GM08714 (cell line): Measurements from ENCODE around the gene FHAD1.

Source experiments
- H3K4me3 ChIP-seq: fragments of 200-500 bp; sonication (Bioruptor generic); 2 replicates; pipeline ENCODE4 v1.5.1; 2014; ENCODE audit warnings: mild to moderate bottlenecking, low read length, inconsistent platforms
- ZNF274 ChIP-seq: IDR thresholded peaks from 2 replicates; pipeline ENCODE4 v1.6.1; 2012; ENCODE audit warnings: mild to moderate bottlenecking, low read depth, low read length

FHAD1 gene

GRCh38 chr1:15251857-15252835 is 5.1 kb downstream of the FHAD1 start:
- no peak overlapping the region for H3K4me3 ChIP-seq
- TF ChIP-seq ZNF274 = no peak

- no peak for TF ChIP-seq ZNF274
- no peak overlapping the region for H3K4me3 ChIP-seq
Observed at GRCh38 chr1:15254559-15254958, 7.5 kb downstream of the FHAD1 start.

DNA sequence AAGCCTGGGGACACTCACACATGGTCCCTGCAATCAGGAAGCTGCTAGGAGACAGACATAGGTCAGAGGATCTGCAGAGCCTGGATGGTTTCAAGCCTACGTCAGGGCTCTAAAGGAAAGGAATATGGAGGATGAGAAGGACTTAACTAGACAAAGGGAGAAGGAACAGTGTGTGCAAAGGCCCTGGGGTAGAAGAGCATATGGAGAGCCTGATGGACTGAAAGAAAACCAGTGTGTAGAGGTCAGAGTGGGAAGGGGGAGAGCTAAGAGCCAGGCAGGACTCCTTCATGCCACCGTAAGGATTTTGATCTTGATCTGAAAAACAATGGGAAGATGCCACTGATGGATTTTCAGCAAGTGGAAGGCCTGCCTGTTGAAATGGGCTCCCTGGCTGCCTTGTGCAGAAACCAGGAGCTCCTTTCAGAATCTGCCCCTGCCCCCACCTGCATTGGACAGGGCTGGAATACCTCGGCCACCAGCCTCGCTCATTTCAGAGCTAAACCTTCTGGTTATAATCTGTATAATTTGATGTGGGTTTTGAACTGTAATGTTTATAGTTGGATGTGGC is 8.6 kb downstream of the FHAD1 start:
- no peak overlapping the region for H3K4me3 ChIP-seq
- no peak for TF ChIP-seq ZNF274

DNA sequence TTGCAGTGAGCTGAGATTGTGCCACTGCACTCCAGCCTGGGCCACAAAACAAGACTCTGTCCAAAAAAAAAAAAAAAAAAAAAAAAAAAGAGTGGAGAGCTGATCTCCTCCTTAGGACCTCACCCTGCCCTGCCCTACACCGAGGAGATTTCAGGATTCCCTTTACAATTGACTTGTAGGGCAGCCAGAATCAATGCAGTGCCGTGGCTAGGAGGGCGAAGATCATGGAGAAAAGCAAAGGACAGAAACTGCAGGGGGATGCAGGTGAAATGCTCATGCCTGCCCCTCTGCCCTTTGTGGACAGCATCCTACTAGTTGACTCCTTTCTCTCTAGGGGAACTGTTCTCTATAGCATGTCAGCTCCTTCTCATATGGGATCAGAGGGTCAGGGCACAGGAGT is 9.6 kb downstream of the FHAD1 start:
- no peak for TF ChIP-seq ZNF274
- H3K4me3 ChIP-seq = no peak overlapping the region

GRCh38 chr1:15257309-15257708 is 10.3 kb downstream of the FHAD1 start:
- H3K4me3 ChIP-seq = no peak overlapping the region
- no peak for TF ChIP-seq ZNF274

- TF ChIP-seq ZNF274 = no peak
- H3K4me3 ChIP-seq = no peak overlapping the region
Observed at GRCh38 chr1:15258833-15259621, 12.0 kb downstream of the FHAD1 start.

GRCh38 chr1:15259622-15260007 is 12.6 kb downstream of the FHAD1 start:
- no peak for TF ChIP-seq ZNF274
- no peak overlapping the region for H3K4me3 ChIP-seq

- no peak for TF ChIP-seq ZNF274
- no peak overlapping the region for H3K4me3 ChIP-seq
Observed at GRCh38 chr1:15260418-15261154, 13.6 kb downstream of the FHAD1 start.

DNA sequence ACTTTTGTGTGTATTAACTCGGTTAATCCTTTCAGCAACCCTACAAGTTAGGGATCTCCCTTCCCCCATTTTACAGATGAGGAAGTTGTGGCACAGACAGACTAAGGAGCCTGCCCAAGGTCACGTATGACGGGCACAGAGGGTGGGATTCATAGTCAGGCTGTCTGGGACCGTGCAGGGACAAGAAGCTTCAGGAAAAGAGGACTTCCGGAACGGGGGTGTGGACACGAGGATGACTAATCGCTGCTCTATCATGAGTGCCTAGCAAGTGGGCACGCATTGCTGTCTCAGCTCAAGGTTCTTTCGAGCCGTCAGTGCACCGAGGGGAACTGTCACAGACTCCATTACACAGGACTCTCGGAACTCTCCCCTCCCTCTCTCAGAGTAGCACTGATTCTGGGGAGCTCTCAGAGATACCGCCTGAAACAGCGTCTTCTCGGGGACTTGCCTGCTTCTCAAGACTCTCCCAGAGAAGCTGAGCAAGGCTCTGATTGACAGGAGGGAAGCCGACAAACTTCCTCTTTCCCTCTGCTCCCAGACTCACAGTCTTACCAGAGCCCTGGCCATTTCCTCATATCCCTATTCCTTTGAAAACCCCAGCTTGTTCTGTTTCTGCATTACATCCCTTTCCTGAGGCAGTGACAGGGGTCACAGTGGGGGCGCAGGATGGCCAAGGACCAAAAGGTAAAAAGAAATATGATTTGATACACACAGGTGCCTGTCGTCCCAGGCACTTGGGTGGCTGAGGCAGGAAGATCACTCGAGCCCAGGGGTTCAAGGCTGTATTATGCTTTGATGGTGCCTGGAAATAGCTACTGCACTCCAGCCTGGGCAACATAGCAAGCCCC is 14.4 kb downstream of the FHAD1 start:
- no peak overlapping the region; the same call in 1 of the 2 replicates for H3K4me3 ChIP-seq
- TF ChIP-seq ZNF274 = no peak

- TF ChIP-seq ZNF274 = no peak
Observed at GRCh38 chr1:15262003-15262377, 15.0 kb downstream of the FHAD1 start.

DNA sequence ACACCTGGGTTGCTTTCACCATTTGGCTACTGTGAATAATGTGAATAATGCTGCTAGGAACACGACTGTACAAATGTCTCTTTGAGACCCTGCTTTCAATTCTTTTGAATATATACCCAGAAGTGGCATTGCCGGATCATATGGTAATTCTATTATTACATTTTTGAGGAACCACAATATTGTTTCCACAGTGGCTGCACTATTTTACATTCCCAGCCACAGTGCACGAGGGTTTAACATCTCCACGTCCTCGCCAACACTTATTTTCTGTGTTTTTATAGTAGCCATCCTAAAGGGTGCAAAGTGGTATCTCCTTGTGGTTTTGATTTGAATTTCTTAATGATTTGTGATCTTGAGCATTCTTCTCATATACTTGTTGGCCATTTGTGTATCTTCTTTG is 15.7 kb downstream of the FHAD1 start:
- no peak overlapping the region for H3K4me3 ChIP-seq
- TF ChIP-seq ZNF274 = no peak

More at GRCh38 chr1:15262003-15262377, 15.0 kb downstream of the FHAD1 start:
- no peak overlapping the region for H3K4me3 ChIP-seq

DNA sequence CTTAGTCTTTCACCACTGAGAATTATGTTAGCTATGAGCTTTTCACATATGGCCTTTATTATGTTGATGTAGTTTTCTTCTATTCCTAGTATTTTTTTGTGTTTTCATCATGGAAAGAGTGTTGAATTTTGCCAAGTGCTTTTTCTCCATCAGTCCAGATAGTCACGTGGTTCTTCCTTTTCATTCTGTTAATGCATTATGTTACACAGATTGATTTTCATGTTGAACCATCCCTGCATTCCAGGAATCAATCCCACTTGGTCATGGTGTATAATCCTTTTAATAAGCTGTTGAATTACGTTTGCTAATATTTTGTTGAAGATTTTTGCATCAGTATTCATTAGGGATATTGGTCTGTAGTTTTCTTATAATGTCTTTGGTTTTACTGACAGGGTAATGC is 17.7 kb downstream of the FHAD1 start:
- no peak overlapping the region for H3K4me3 ChIP-seq
- no peak for TF ChIP-seq ZNF274

DNA sequence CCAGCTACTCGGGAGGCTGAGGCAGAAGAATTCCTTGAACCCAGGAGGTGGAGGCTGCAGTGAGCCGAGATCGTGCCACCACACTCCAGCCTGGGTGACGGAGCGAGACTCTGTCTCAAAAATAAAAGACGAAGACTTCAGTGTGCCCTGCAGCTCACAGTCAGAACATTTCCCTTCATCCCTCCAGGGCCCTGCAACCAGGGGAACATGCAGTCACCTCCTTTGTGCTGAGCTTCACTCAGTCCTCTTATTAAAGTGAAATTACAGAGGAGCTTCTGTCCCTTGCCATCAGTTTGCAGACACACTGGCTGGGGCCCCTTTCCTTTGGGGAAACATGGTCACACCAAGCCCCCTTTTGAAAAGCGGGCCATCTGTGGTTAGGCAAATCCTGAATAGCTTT is 24.2 kb downstream of the FHAD1 start:
- TF ChIP-seq ZNF274 = no peak
- H3K4me3 ChIP-seq = no peak overlapping the region
